ENCODE results near the gene ERCC6.

The ERCC6 gene

GRCh38 chr10:49497358-49497757 is 41.6 kb downstream of the ERCC6 start:
- no peak overlapping the region for H3K23ac ChIP-seq (ENCODE audit: low read length in 2 of 2)

GRCh38 chr10:49488056-49488717 is 50.7 kb downstream of the ERCC6 start:
- Histone ChIP-seq H2BK12ac (ENCODE audit: low read length in 2 of 2) (no peak overlapping the region), H3K4me2 (ENCODE audit: low read length, poor library complexity, severe bottlenecking) (no peak overlapping the region), H3K14ac (ENCODE audit: low read length in 2 of 2) (no peak overlapping the region), H3K9me3 (ENCODE audit: control insufficient read depth, low read length) (no peaks in the 10 kb centered on the region), H3K4ac (ENCODE audit: low read depth in 1 of 2, low read length in 2 of 2) (no peak overlapping the region), H3K4me3 (ENCODE audit: insufficient read depth in 1 of 2, low read depth in 1 of 2, low read length in 2 of 2) (no peak overlapping the region), H3K9ac (ENCODE audit: low read length) (no peak overlapping the region), H2BK15ac (ENCODE audit: low read depth, poor library complexity, severe bottlenecking) (no peak overlapping the region), H3K18ac (ENCODE audit: low read depth in 1 of 2, low read length in 2 of 2) (no peak overlapping the region), H3K27ac (ENCODE audit: low read length, poor library complexity, severe bottlenecking) (no peak overlapping the region), H2AK5ac (ENCODE audit: low read length, severe bottlenecking) (no peak overlapping the region), H2AFZ (ENCODE audit: low read depth, low read length) (no peak overlapping the region), H3K23ac (ENCODE audit: low read length in 2 of 2) (no peak overlapping the region), H4K91ac (ENCODE audit: low read length) (no peak overlapping the region), H2BK5ac (ENCODE audit: low read depth, low read length, poor library complexity, severe bottlenecking) (no peak overlapping the region), H3K36me3 (ENCODE audit: control insufficient read depth in 1 of 2, insufficient read depth in 2 of 2, low read depth in 1 of 2, low read length in 2 of 2) (peaks cover 0 to 37% of the 10 kb centered on the region in 2 experiments), H3K4me1 (ENCODE audit: control insufficient read depth, insufficient read depth, low read depth, low read length) (peaks cover 6% of the 10 kb centered on the region), H4K8ac (ENCODE audit: low read length) (no peak overlapping the region), H2BK120ac (ENCODE audit: low read depth, low read length) (no peak overlapping the region), H3K79me1 (replicated peaks; ENCODE audit: low read length, poor library complexity, severe bottlenecking) (peaks cover 5% of the 10 kb centered on the region), H3K27me3 (ENCODE audit: control insufficient read depth in 1 of 2, insufficient read depth in 1 of 2, low read length in 2 of 2) (no peaks in the 10 kb centered on the region)
- 45% methylated on average over 4 of the region's 8 CpGs for WGBS
- no peak for DNase-seq

More at GRCh38 chr10:49497358-49497757, 41.6 kb downstream of the ERCC6 start:
- Histone ChIP-seq H3K27ac (ENCODE audit: low read length, poor library complexity, severe bottlenecking) (no peak overlapping the region), H3K36me3 (ENCODE audit: control insufficient read depth in 1 of 2, insufficient read depth in 2 of 2, low read depth in 1 of 2, low read length in 2 of 2) (peaks cover 2 to 37% of the 10 kb centered on the region in 2 experiments), H3K4me3 (ENCODE audit: insufficient read depth in 1 of 2, low read depth in 1 of 2, low read length in 2 of 2) (no peak overlapping the region), H3K9ac (ENCODE audit: low read length) (no peak overlapping the region), H3K14ac (ENCODE audit: low read length in 2 of 2) (no peak overlapping the region), H4K8ac (ENCODE audit: low read length) (no peak overlapping the region), H2AK5ac (ENCODE audit: low read length, severe bottlenecking) (no peak overlapping the region), H2BK12ac (ENCODE audit: low read length in 2 of 2) (no peak overlapping the region), H3K4ac (ENCODE audit: low read depth in 1 of 2, low read length in 2 of 2) (no peak overlapping the region), H2AFZ (ENCODE audit: low read depth, low read length) (no peak overlapping the region), H2BK15ac (ENCODE audit: low read depth, poor library complexity, severe bottlenecking) (no peak overlapping the region), H3K27me3 (ENCODE audit: control insufficient read depth in 1 of 2, insufficient read depth in 1 of 2, low read length in 2 of 2) (no peaks in the 10 kb centered on the region), H3K79me1 (replicated peaks; ENCODE audit: low read length, poor library complexity, severe bottlenecking) (peaks cover 10% of the 10 kb centered on the region), H3K9me3 (ENCODE audit: control insufficient read depth, low read length) (no peaks in the 10 kb centered on the region), H2BK120ac (ENCODE audit: low read depth, low read length) (no peak overlapping the region), H3K4me2 (ENCODE audit: low read length, poor library complexity, severe bottlenecking) (no peak overlapping the region), H2BK5ac (ENCODE audit: low read depth, low read length, poor library complexity, severe bottlenecking) (no peak overlapping the region), H4K91ac (ENCODE audit: low read length) (no peak overlapping the region), H3K4me1 (ENCODE audit: control insufficient read depth, insufficient read depth, low read depth, low read length) (peaks cover 2% of the 10 kb centered on the region), H3K18ac (ENCODE audit: low read depth in 1 of 2, low read length in 2 of 2) (no peak overlapping the region)
- DNase-seq = no peak
- 80% methylated on average over 1 of the region's 2 CpGs for WGBS

- H3K4me1 ChIP-seq (ENCODE audit: control insufficient read depth, insufficient read depth, low read depth, low read length) = peaks cover 6% of the 10 kb centered on the region
- H3K36me3 ChIP-seq (ENCODE audit: control insufficient read depth in 1 of 2, insufficient read depth in 2 of 2, low read depth in 1 of 2, low read length in 2 of 2) = peaks cover 3 to 40% of the 10 kb centered on the region in 2 experiments
- H4K91ac ChIP-seq (ENCODE audit: low read length) = no peak overlapping the region
- 75% methylated on average over 1 of the region's 1 CpG for WGBS
- no peak overlapping the region for H3K9ac ChIP-seq (ENCODE audit: low read length)
- no peak overlapping the region for H4K8ac ChIP-seq (ENCODE audit: low read length)
- no peak overlapping the region for H3K4me2 ChIP-seq (ENCODE audit: low read length, poor library complexity, severe bottlenecking)
- H2AK5ac ChIP-seq (ENCODE audit: low read length, severe bottlenecking) = no peak overlapping the region
- no peaks in the 10 kb centered on the region for H3K9me3 ChIP-seq (ENCODE audit: control insufficient read depth, low read length)
- H3K4ac ChIP-seq (ENCODE audit: low read depth in 1 of 2, low read length in 2 of 2) = no peak overlapping the region
- H3K18ac ChIP-seq (ENCODE audit: low read depth in 1 of 2, low read length in 2 of 2) = no peak overlapping the region
- H3K14ac ChIP-seq (ENCODE audit: low read length in 2 of 2) = no peak overlapping the region
- no peak overlapping the region for H2BK12ac ChIP-seq (ENCODE audit: low read length in 2 of 2)
- no peak overlapping the region for H2BK5ac ChIP-seq (ENCODE audit: low read depth, low read length, poor library complexity, severe bottlenecking)
- H3K79me1 ChIP-seq (replicated peaks; ENCODE audit: low read length, poor library complexity, severe bottlenecking) = peaks cover 6% of the 10 kb centered on the region
- no peak overlapping the region for H2BK15ac ChIP-seq (ENCODE audit: low read depth, poor library complexity, severe bottlenecking)
- H2AFZ ChIP-seq (ENCODE audit: low read depth, low read length) = no peak overlapping the region
- no peak overlapping the region for H2BK120ac ChIP-seq (ENCODE audit: low read depth, low read length)
- no peaks in the 10 kb centered on the region for H3K27me3 ChIP-seq (ENCODE audit: control insufficient read depth in 1 of 2, insufficient read depth in 1 of 2, low read length in 2 of 2)
- H3K27ac ChIP-seq (ENCODE audit: low read length, poor library complexity, severe bottlenecking) = no peak overlapping the region
- no peak overlapping the region for H3K4me3 ChIP-seq (ENCODE audit: insufficient read depth in 1 of 2, low read depth in 1 of 2, low read length in 2 of 2)
- no peak overlapping the region for H3K23ac ChIP-seq (ENCODE audit: low read length in 2 of 2)
- no peak for DNase-seq
These were observed 52.2 kb downstream of the ERCC6 start for GRCh38 chr10:49486738-49487137.

- peak overlapping the region; percentile 35 for H3K27ac ChIP-seq (ENCODE audit: low read length, poor library complexity, severe bottlenecking)
- no peak overlapping the region for H2BK15ac ChIP-seq (ENCODE audit: low read depth, poor library complexity, severe bottlenecking)
- H3K14ac ChIP-seq (ENCODE audit: low read length in 2 of 2) = no peak overlapping the region
- H3K27me3 ChIP-seq (ENCODE audit: control insufficient read depth in 1 of 2, insufficient read depth in 1 of 2, low read length in 2 of 2) = no peaks in the 10 kb centered on the region
- H2AK5ac ChIP-seq (ENCODE audit: low read length, severe bottlenecking) = no peak overlapping the region
- no peak overlapping the region for H3K23ac ChIP-seq (ENCODE audit: low read length in 2 of 2)
- H3K9ac ChIP-seq (ENCODE audit: low read length) = no peak overlapping the region
- H3K36me3 ChIP-seq (ENCODE audit: control insufficient read depth in 1 of 2, insufficient read depth in 2 of 2, low read depth in 1 of 2, low read length in 2 of 2) = peaks cover 7 to 39% of the 10 kb centered on the region in 2 experiments
- no peak overlapping the region for H3K4ac ChIP-seq (ENCODE audit: low read depth in 1 of 2, low read length in 2 of 2)
- H3K4me2 ChIP-seq (ENCODE audit: low read length, poor library complexity, severe bottlenecking) = no peak overlapping the region
- H3K9me3 ChIP-seq (ENCODE audit: control insufficient read depth, low read length) = no peaks in the 10 kb centered on the region
- H2BK12ac ChIP-seq (ENCODE audit: low read length in 2 of 2) = no peak overlapping the region
- no peak overlapping the region for H2BK120ac ChIP-seq (ENCODE audit: low read depth, low read length)
- no peak overlapping the region for H3K18ac ChIP-seq (ENCODE audit: low read depth in 1 of 2, low read length in 2 of 2)
- H2AFZ ChIP-seq (ENCODE audit: low read depth, low read length) = no peak overlapping the region
- H3K4me3 ChIP-seq (ENCODE audit: insufficient read depth in 1 of 2, low read depth in 1 of 2, low read length in 2 of 2) = no peak overlapping the region
- peaks cover 8% of the 10 kb centered on the region for H3K79me1 ChIP-seq (replicated peaks; ENCODE audit: low read length, poor library complexity, severe bottlenecking)
- no peak for DNase-seq
- WGBS = 58% methylated on average over 1 of the region's 1 CpG
- H4K91ac ChIP-seq (ENCODE audit: low read length) = no peak overlapping the region
- peaks cover 6% of the 10 kb centered on the region for H3K4me1 ChIP-seq (ENCODE audit: control insufficient read depth, insufficient read depth, low read depth, low read length)
- no peak overlapping the region for H2BK5ac ChIP-seq (ENCODE audit: low read depth, low read length, poor library complexity, severe bottlenecking)
- no peak overlapping the region for H4K8ac ChIP-seq (ENCODE audit: low read length)
These were observed 52.9 kb downstream of the ERCC6 start for GRCh38 chr10:49486009-49486408.
